Neutrophil (primary cell): ENCODE results near the gene GTF3C1.

Experiments
- H3K27ac ChIP-seq: fragments of 200-600 bp; sonication (generic); 2 replicates; pipeline ENCODE4 v1.5.1; 2016; ENCODE audit warnings: mild to moderate bottlenecking, moderate library complexity
- H3K27me3 ChIP-seq: fragments of 200-600 bp; sonication (generic); 2 replicates; pipeline ENCODE4 v1.6.0; 2016; ENCODE audit warnings: mild to moderate bottlenecking
- H3K36me3 ChIP-seq: fragments of 200-600 bp; sonication (generic); 2 replicates; pipeline ENCODE4 v1.5.1; 2017
- H3K4me1 ChIP-seq, 2 experiments: fragments of 200-600 bp in 1 of 2; sonication (generic) in 1 of 2; 1 replicate in 1 of 2; 2 replicates in 1 of 2; pipeline versions ENCODE4 v1.5.1 to v1.6.1; 2013 to 2016; ENCODE audit warnings: low read depth in 1 of 2, low read length in 1 of 2, mild to moderate bottlenecking in 1 of 2, moderate library complexity in 1 of 2; ENCODE audit not compliant: control insufficient read depth in 1 of 2, insufficient read depth in 1 of 2
- H3K4me3 ChIP-seq, 2 experiments: fragments of 200-600 bp in 1 of 2; sonication (generic) in 1 of 2; 1 replicate in 1 of 2; 2 replicates in 1 of 2; pipeline ENCODE4 v1.5.1; 2013 to 2016; ENCODE audit warnings: low read depth in 1 of 2, low read length in 1 of 2, mild to moderate bottlenecking in 1 of 2, moderate library complexity in 1 of 2
- H3K9me3 ChIP-seq: fragments of 200-600 bp; sonication (generic); 2 replicates; pipeline ENCODE4 v1.5.1; 2016
- TF ChIP-seq, protein P1 (sequence below): fragments of 200-600 bp; sonication (generic); IDR thresholded peaks from 2 replicates; pipeline ENCODE4 v1.5.1; 2016; ENCODE audit warnings: antibody characterized with exemption

The GTF3C1 gene

GRCh38 chr16:27429330-27429871, 120.3 kb downstream of the GTF3C1 start:
- H3K27me3 ChIP-seq = peaks cover 55% of the 10 kb centered on the region
- TF ChIP-seq, protein P1, sequence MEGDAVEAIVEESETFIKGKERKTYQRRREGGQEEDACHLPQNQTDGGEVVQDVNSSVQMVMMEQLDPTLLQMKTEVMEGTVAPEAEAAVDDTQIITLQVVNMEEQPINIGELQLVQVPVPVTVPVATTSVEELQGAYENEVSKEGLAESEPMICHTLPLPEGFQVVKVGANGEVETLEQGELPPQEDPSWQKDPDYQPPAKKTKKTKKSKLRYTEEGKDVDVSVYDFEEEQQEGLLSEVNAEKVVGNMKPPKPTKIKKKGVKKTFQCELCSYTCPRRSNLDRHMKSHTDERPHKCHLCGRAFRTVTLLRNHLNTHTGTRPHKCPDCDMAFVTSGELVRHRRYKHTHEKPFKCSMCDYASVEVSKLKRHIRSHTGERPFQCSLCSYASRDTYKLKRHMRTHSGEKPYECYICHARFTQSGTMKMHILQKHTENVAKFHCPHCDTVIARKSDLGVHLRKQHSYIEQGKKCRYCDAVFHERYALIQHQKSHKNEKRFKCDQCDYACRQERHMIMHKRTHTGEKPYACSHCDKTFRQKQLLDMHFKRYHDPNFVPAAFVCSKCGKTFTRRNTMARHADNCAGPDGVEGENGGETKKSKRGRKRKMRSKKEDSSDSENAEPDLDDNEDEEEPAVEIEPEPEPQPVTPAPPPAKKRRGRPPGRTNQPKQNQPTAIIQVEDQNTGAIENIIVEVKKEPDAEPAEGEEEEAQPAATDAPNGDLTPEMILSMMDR = no peak
- no peak overlapping the region for H3K4me3 ChIP-seq
- H3K4me1 ChIP-seq = no peaks in the 10 kb centered on the region
- H3K9me3 ChIP-seq = no peaks in the 10 kb centered on the region
- H3K36me3 ChIP-seq = no peaks in the 10 kb centered on the region
- H3K27ac ChIP-seq = no peak overlapping the region

DNA sequence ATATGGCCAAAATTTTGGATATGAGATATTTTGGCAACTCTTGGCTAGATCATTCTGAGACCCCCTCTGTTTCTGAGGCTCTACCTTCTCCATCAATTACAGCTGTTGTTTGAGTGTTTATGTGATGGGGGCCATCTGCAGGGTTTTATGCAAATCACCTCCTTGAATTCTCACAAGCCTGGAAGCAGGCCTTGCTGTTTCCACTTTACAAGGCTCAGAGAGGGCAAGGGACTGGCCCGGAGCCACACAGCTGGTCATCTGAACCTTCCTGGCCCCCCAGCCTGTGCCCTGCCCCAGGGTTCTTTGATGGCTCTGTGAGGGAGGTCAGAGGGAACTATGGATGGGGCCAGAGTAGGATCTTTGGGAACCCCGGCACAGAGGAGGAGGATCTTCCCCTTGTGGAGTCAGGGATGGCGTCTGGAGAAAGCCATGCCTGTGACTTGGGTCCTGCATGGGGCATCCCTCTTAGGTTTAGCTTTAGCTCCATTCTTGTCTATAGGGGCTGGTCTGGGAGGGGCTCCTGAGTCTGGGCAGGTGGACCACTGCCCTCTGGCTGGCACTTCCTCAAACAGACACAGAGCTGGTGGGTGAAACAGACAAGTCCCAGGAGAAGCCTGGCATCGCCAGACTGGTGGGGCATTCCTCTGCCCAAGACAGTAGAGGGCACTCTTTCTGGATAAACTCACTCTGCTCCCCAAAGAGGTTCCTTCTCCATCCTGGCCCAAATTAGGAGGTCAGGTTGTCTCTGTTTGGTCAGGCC, 121.5 kb downstream of the GTF3C1 start:
- no peak overlapping the region for H3K4me3 ChIP-seq
- peaks cover 51% of the 10 kb centered on the region for H3K27me3 ChIP-seq
- no peaks in the 10 kb centered on the region for H3K4me1 ChIP-seq
- no peak overlapping the region for H3K27ac ChIP-seq
- no peaks in the 10 kb centered on the region for H3K9me3 ChIP-seq
- TF ChIP-seq, protein P1 = no peak
- H3K36me3 ChIP-seq = no peaks in the 10 kb centered on the region

DNA sequence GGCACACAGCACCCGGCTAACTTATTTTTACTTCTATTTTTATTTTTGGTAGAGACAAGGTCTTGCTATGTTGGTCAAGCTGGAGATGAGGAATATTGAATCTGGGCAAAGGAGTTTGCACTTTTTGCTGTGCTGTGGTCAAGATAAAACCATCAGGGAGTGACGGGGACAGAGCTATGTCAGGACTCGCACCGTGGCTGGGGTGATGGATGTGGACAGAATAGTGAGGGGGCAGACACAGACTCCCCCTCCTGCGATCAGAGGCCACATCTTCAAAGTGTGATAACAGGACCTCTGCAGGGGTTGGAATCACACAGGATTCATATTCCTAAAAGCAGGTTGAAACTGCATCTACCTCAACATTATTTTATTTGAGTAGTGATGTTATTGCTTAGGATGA, 122.2 kb downstream of the GTF3C1 start:
- Histone ChIP-seq H3K9me3 (no peaks in the 10 kb centered on the region), H3K27ac (no peak overlapping the region), H3K27me3 (peaks cover 44% of the 10 kb centered on the region), H3K4me1 (no peaks in the 10 kb centered on the region), H3K4me3 (no peak overlapping the region), H3K36me3 (no peaks in the 10 kb centered on the region)
- TF ChIP-seq, protein P1 = no peak

DNA sequence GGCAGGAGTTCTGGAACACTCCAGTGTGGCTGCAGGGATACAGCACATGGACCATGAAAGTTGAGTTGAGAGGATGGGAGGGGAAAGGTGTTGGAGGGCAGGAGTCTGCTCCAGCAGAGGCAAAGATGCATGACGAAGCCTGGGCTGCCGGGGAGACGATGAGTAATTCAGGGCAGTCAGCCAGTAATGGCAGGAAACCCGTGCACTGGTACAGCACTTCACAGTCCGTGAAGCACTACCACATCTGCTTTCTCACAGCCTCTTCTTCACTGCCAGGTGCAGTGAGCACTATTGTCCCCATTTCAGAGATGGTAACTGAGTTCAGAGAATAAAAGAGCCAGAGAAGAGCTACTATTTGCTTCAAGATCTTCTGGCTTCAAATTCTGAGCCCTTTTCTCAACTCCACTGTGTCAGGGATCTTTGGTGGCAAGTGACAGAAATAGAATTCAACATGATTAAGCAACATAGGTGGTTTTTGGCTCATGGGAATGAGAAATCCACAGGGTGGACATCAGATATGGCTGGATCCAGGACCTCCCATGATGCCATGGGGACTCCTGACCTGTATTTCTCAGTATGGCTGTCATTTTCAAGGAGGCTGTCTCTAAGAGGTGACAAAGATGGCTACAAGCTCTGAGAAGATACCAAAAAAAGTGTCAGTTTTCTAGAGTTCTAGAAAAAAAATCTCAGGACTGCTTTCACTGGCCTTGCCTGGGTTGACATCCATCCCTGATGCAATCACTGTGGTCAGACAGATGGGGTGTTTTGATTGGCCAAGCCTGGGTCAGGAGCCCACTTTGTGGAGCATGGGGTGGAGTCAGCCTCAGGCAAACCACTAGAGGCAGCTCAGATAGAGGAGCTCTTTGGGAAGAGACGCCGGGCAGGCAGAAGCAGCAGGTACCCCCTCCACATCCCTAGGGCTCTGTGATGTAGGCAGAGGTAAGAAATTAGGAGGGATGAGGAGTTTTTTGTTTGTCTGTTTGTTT, 123.0 kb downstream of the GTF3C1 start:
- H3K27ac ChIP-seq = no peak overlapping the region
- H3K4me3 ChIP-seq = no peak overlapping the region
- no peaks in the 10 kb centered on the region for H3K4me1 ChIP-seq
- H3K27me3 ChIP-seq = peaks cover 36% of the 10 kb centered on the region
- no peaks in the 10 kb centered on the region for H3K9me3 ChIP-seq
- H3K36me3 ChIP-seq = no peaks in the 10 kb centered on the region
- TF ChIP-seq, protein P1 = no peak

DNA sequence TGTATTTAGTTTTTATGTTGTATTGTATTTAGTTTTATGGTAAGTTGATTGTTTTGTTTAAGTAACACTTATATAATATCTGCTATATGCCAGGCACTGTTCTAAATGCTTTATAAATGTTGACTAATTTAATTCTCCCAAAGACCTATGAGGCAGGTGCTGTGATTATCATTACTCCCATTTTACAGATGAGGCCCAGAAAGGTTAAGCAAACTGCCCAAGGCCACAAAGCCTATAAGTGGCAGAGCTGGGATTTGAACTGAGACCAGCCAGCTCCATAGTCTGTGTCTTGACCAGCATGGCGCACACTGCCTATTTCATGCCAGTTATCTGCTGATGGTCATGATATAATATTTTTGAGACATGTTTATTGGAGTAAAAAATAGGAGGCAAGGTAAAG, 123.8 kb downstream of the GTF3C1 start:
- no peak overlapping the region for H3K4me3 ChIP-seq
- H3K9me3 ChIP-seq = no peaks in the 10 kb centered on the region
- H3K4me1 ChIP-seq = no peaks in the 10 kb centered on the region
- no peak overlapping the region for H3K27ac ChIP-seq
- H3K36me3 ChIP-seq = no peaks in the 10 kb centered on the region
- H3K27me3 ChIP-seq = peaks cover 29% of the 10 kb centered on the region
- TF ChIP-seq, protein P1 = no peak
